Mesenteric fat pad (tissue), 1 donor: ENCODE results near the gene KLHL33. TPM values are rescaled to one million over a fixed set of nuclear protein-coding genes. Genes with fewer than 3 reads are reported as not detected.

Source experiments
- DNase-seq: peaks from one replicate; pipeline ENCODE4 v3.0.0-alpha.2; 2020; ENCODE audit warnings: low spot score
- long read RNA-seq: library from polyadenylated mRNA; unstranded; transcript quantifications from one replicate; pipeline ENCODE4 v2.0.0, GENCODE V29; 2020
- total RNA-seq: library from RNA; stranded (reverse); fragmentation: NEBNext Ultra II Directional; extraction: Animal tissue kit (Norgen Biotek cat#: 25700); gene quantifications from one replicate; pipeline ENCODE4 v1.2.1, GENCODE V29; 2021
- donor health status: DM: yes; HTN: yes; CAD: no.

Gene KLHL33
- total RNA-seq, result 0.35 TPM
- long read RNA-seq, result 0 reads

- DNase-seq, result no peak
These were observed at the start of gene KLHL33 for GRCh38 chr14:20435582-20436362. Gene KLHL33, minus strand, starts transcription at chr14:20436166. Its CDS starts 355 bp downstream, at chr14:20435811.

- DNase-seq, result no peak
These were observed 46.4 kb upstream of the KLHL33 start for GRCh38 chr14:20482382-20482781.

- DNase-seq, result no peak
These were observed 42.9 kb upstream of the KLHL33 start for GRCh38 chr14:20478894-20479293.

- no peak for DNase-seq
These were observed 41.4 kb upstream of the KLHL33 start for GRCh38 chr14:20477211-20477876.

- DNase-seq, result no peak
These were observed 40.8 kb upstream of the KLHL33 start for GRCh38 chr14:20476776-20477175.

- no peak for DNase-seq
These were observed 36.7 kb upstream of the KLHL33 start for GRCh38 chr14:20472536-20473169.

GRCh38 chr14:20470603-20470901 is 34.6 kb upstream of the KLHL33 start:
- no peak for DNase-seq

GRCh38 chr14:20469890-20470602 is 34.1 kb upstream of the KLHL33 start:
- no peak for DNase-seq

GRCh38 chr14:20469242-20469889 is 33.4 kb upstream of the KLHL33 start, which contains the start of gene PNP:
Gene PNP, plus strand, starts transcription at chr14:20469406. Its CDS starts 119 bp downstream, at chr14:20469525.
- DNase-seq, result peak; percentile 96

- no peak for DNase-seq
These were observed 32.8 kb upstream of the KLHL33 start for GRCh38 chr14:20468764-20469241.

GRCh38 chr14:20461225-20462141 is 25.5 kb upstream of the KLHL33 start, which contains the start of gene PIP4P1:
Gene PIP4P1, minus strand, starts transcription at chr14:20461434. Its CDS starts 109 bp downstream, at chr14:20461325.
- DNase-seq, result peak; percentile 99

GRCh38 chr14:20460458-20461224 is 24.7 kb upstream of the KLHL33 start:
- DNase-seq, result no peak

- DNase-seq, result no peak
These were observed 22.2 kb upstream of the KLHL33 start for GRCh38 chr14:20458031-20458789.

GRCh38 chr14:20456971-20457370 is 21.0 kb upstream of the KLHL33 start:
- DNase-seq, result no peak

GRCh38 chr14:20455355-20456300 is 19.7 kb upstream of the KLHL33 start:
- no peak for DNase-seq

- peak; percentile 99 for DNase-seq
These were observed 18.8 kb upstream of the KLHL33 start, which contains the start of the genes APEX1 and OSGEP for GRCh38 chr14:20454516-20455354. Gene APEX1, plus strand, starts transcription at chr14:20455226. Its CDS starts 420 bp downstream, at chr14:20455646. Gene OSGEP, minus strand, starts transcription at chr14:20454812. Its CDS starts 129 bp downstream, at chr14:20454683.
